CD4-positive, CD25-positive, alpha-beta regulatory T cell (primary cell): ENCODE data around the gene TOM1. TPM values are rescaled to one million over a fixed set of nuclear protein-coding genes. Genes with fewer than 3 reads are reported as not detected.

Experiments
- polyA plus RNA-seq, 4 donors: library from polyadenylated mRNA; unstranded; fragments of 300-500 nt; fragmentation: Illumina TruSeq; gene quantifications; one replicate each; pipeline ENCODE4 v1.2.3, GENCODE V29; 2021
- total RNA-seq: library from RNA; stranded (reverse); gene quantifications from one replicate; pipeline ENCODE4 v1.2.3, GENCODE V29; 2022

TOM1 gene
- total and polyA plus RNA-seq, 5 donors from 2014 or later = 54.8 to 194 (median 71.6) TPM

Other genes starting within 250 kb of the TOM1 start
- gene ISX, start 233.7 kb upstream of the TOM1 start, total RNA-seq = not detected
- gene ISX, start 233.7 kb upstream of the TOM1 start, polyA plus RNA-seq = not detected
- gene HMGXB4, start 42.4 kb upstream of the TOM1 start, total RNA-seq = 48.4 TPM
- 10 to 100 TPM; 16.1 to 19.7 (median 17.3) TPM for gene HMGXB4, start 42.4 kb upstream of the TOM1 start, polyA plus RNA-seq
- gene HMOX1, start 81.2 kb downstream of the TOM1 start, total RNA-seq = not detected
- 1 to 10 TPM in 3 of 4 donors, under 1 TPM in 1; 0.93 to 2.9 (median 1.7) TPM for gene HMOX1, start 81.2 kb downstream of the TOM1 start, polyA plus RNA-seq
- gene MCM5, start 100.2 kb downstream of the TOM1 start, total RNA-seq = 59.7 TPM
- 10 to 100 TPM; 40.6 to 50.9 (median 43.4) TPM for gene MCM5, start 100.2 kb downstream of the TOM1 start, polyA plus RNA-seq
- gene RASD2, start 240.9 kb downstream of the TOM1 start, total RNA-seq = 1.0 TPM
- gene RASD2, start 240.9 kb downstream of the TOM1 start, polyA plus RNA-seq = under 1 TPM in 1 of 4 donors, not detected in 3; 0.06 TPM